Activated naive CD4-positive, alpha-beta T cell treated with anti-CD3 and anti-CD28 coated beads, Interleukin-2, amount 10 ng/mL, durations not matched to agents 7 days and 5 days (primary cell): ENCODE data around the gene EIF4E.
"Not testable (repeated sequence)": the region's sequence is repeated elsewhere in the genome, so short reads cannot be mapped to it uniquely, and the experiment has no call there.

Source experiments
- CTCF ChIA-PET: fragments of 350-600 bp; sonication (Branson Sonifier 250); formaldehyde crosslinking; loops from one replicate; lab custom pipeline; 2021; ENCODE audit warnings: antibody characterized with exemption; lab: Charles Lee
- DNase-seq: peaks from one replicate; pipeline ENCODE4 v3.0.0-alpha.2; 2020
- H3K27ac Mint-ChIP-seq: one replicate; pipeline ENCODE4 v1.8.0; 2021; ENCODE audit warnings: mild to moderate bottlenecking, moderate library complexity, mixed read lengths
- H3K27me3 Mint-ChIP-seq: one replicate; pipeline ENCODE4 v1.8.0; 2021; ENCODE audit warnings: mild to moderate bottlenecking, mixed read lengths
- H3K36me3 Mint-ChIP-seq: one replicate; pipeline ENCODE4 v1.8.0; 2021; ENCODE audit warnings: mixed read lengths
- H3K4me1 Mint-ChIP-seq: one replicate; pipeline ENCODE4 v1.8.0; 2021; ENCODE audit warnings: mixed read lengths
- H3K4me3 Mint-ChIP-seq: one replicate; pipeline ENCODE4 v1.8.0; 2021; ENCODE audit warnings: mild to moderate bottlenecking, moderate library complexity, mixed read lengths
- H3K9me3 Mint-ChIP-seq: one replicate; pipeline ENCODE4 v1.8.0; 2021; ENCODE audit warnings: mixed read lengths

Gene EIF4E

DNA sequence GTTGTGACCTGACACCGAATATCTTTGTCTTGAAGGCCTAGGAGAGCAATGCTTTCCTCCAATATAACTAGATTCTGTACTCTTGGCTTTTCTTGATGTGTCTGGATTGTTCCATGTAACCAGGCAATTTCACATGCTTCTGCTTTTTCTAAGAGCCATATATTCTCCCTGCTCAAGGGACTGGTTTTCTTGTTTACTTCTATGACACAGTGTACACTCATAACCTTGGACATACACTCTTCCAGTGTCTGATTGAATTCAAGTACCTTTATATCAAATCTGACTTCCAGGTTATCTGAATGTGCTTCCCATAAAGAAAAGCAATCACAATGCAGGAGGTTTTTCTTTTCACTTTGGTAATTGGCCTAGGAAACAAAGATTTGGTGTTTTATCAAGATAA, 17.4 kb upstream of the EIF4E start:
- Mint-ChIP-seq H3K4me1 (no peaks in the 10 kb centered on the region), H3K4me3 (no peak overlapping the region), H3K27ac (no peak overlapping the region), H3K36me3 (no peaks in the 10 kb centered on the region), H3K27me3 (peaks cover 5% of the 10 kb centered on the region), H3K9me3 (no peaks in the 10 kb centered on the region)
- CTCF ChIA-PET: no interaction called here
- no peak for DNase-seq

DNA sequence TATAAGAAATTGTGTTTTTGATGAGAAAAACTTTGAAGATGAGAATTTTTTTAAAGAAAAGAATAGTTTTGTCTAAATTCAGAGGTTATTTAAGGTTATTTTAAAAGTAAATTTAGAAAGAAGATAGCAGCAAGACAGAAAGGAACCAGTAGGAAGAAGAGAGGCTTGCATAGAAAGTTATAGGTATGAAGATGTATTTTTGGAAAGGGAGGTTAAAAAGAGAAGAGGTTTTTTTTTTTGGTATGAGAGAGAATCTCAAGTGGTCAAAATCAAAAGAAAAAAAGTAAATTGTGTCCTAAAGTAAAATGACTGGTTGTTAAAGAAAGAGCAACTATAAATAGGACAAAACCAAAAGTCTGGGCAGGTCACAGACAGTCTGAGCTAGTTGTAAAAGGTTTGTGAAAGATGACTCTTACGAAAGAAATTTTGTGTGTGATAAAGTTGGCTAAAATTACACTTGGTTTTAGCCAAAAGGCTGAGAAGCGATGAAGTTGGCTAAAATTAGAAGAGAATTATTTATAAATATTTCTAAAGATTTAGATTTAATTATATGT, 16.4 kb upstream of the EIF4E start:
- H3K9me3 Mint-ChIP-seq: no peaks in the 10 kb centered on the region
- H3K4me3 Mint-ChIP-seq: no peak overlapping the region
- peaks cover 5% of the 10 kb centered on the region for H3K27me3 Mint-ChIP-seq
- DNase-seq: no peak
- no peaks in the 10 kb centered on the region for H3K4me1 Mint-ChIP-seq
- CTCF ChIA-PET: interaction anchor here (0.6 kb wide), 1 partner anchor 42 kb away, joined by 3 read pairs; no protein-coding TSS in a partner anchor
- H3K36me3 Mint-ChIP-seq: no peaks in the 10 kb centered on the region
- no peak overlapping the region for H3K27ac Mint-ChIP-seq

DNA sequence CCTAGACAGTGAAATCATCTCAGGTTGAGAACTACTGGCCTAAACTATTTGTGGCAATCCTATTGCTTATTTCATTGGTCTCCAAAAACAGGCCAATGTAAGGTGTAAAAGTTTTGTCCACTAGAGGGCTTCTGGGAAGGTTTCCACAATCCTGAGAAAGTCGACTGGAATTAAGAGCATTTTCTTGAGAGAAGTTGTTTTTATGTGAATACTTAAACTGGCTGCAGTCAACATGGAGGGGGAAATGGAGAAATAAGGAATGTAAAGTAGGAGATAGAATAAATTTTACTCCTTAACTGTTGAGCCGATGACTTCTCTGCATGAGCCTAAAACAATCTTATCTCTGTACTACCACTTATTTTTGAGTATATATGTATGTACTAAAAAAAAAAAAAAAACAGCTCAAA, 11.0 kb upstream of the EIF4E start:
- H3K4me1 Mint-ChIP-seq: peaks cover 19% of the 10 kb centered on the region
- no peak for DNase-seq
- H3K36me3 Mint-ChIP-seq: no peaks in the 10 kb centered on the region
- H3K27me3 Mint-ChIP-seq: peaks cover 5% of the 10 kb centered on the region
- CTCF ChIA-PET: interaction anchor here (1.8 kb wide), 1 partner anchor 10 kb away, joined by 4 read pairs; no protein-coding TSS in a partner anchor
- H3K4me3 Mint-ChIP-seq: no peak overlapping the region
- H3K27ac Mint-ChIP-seq: no peak overlapping the region
- no peaks in the 10 kb centered on the region for H3K9me3 Mint-ChIP-seq

DNA sequence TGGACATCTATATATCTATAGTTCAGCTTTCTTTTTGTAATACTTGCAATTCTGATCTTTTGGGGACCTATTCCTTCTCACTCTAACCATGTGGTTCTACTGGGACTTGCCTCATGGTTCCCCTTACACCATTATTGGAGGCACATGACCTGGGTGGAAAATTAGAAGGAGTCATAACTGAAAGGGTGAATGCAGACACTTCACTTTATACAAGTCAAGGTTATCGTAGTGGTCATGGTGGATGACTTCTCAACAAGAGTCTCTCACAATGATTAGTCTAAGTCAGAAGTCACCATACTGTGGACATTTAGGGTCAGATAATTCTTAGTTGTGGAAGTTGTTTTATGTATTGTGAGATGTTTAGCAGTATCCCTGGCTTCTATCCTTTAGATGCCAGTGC, 10.5 kb upstream of the EIF4E start:
- no peaks in the 10 kb centered on the region for H3K9me3 Mint-ChIP-seq
- H3K27ac Mint-ChIP-seq: no peak overlapping the region
- H3K4me1 Mint-ChIP-seq: peaks cover 19% of the 10 kb centered on the region
- no peaks in the 10 kb centered on the region for H3K36me3 Mint-ChIP-seq
- peaks cover 5% of the 10 kb centered on the region for H3K27me3 Mint-ChIP-seq
- CTCF ChIA-PET: interaction anchor here (0.9 to 1.8 kb wide), 2 partner anchors 11 to 117 kb away, joined by 3 to 4 read pairs; no protein-coding TSS in a partner anchor
- no peak overlapping the region for H3K4me3 Mint-ChIP-seq
- no peak for DNase-seq

DNA sequence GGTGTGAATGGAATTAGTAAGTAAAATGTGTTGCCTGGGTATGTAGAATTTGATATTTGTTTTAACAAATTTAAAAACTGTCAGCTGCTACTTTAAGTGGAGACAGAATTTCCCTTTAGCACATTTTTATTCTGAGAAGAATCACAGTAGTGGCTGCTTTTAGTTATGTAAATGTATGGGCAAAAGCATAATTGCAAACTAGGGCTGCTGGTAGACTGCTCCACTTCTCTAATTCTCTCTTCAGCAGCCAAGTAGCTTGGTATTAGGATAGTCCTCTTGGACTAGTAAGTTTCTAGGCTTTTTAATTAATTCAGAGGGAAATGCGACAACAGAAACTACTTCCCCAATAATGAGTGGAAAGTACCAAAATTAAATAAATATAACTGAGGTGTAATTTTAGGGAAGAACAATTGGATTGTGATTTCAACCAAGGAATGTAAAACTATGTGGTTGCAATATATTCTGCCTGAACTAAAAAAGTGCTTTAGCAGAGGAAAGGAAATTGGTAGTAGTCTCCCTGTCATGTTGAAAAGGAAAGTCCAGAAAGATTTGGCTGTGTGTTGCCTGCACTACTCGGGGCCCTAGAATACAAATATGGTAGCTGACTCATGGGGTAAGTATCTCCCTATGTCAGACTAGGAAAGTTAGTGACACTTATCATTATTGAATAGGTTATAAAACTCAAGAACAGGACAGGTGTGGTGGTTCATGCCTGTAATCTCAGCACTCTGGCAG, 9.2 kb upstream of the EIF4E start:
- DNase-seq: no peak
- H3K27ac Mint-ChIP-seq: no peak overlapping the region
- no peak overlapping the region for H3K4me3 Mint-ChIP-seq
- CTCF ChIA-PET: interaction anchor here (1.1 kb wide), 1 partner anchor 10 kb away, joined by 3 read pairs; no protein-coding TSS in a partner anchor
- peaks cover 1% of the 10 kb centered on the region for H3K36me3 Mint-ChIP-seq
- H3K9me3 Mint-ChIP-seq: no peaks in the 10 kb centered on the region
- peaks cover 19% of the 10 kb centered on the region for H3K4me1 Mint-ChIP-seq
- H3K27me3 Mint-ChIP-seq: peaks cover 5% of the 10 kb centered on the region

DNA sequence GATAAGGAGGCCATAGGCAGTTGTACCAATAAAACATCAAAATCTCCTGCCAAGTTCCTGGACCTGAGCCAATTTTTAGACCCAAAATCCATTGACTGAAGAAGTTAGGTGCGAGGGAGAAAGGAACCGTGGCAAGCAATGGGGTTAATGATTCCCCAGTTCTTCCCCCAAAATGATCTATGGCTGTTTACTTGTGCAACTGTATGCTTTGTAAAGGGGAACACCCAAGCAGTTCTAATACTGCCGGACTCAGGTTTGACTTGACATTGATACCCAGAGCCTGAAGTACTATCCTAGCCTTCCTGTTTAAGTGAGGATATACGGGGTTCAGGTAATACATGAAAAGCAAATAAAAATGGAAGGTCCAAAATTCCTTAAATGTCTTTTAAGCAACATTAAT, 6.7 kb upstream of the EIF4E start:
- CTCF ChIA-PET: no interaction called here
- peaks cover 6% of the 10 kb centered on the region for H3K36me3 Mint-ChIP-seq
- H3K4me1 Mint-ChIP-seq: peaks cover 32% of the 10 kb centered on the region
- DNase-seq: no peak
- H3K4me3 Mint-ChIP-seq: no peak overlapping the region
- peaks cover 2% of the 10 kb centered on the region for H3K9me3 Mint-ChIP-seq
- no peaks in the 10 kb centered on the region for H3K27me3 Mint-ChIP-seq
- no peak overlapping the region for H3K27ac Mint-ChIP-seq

DNA sequence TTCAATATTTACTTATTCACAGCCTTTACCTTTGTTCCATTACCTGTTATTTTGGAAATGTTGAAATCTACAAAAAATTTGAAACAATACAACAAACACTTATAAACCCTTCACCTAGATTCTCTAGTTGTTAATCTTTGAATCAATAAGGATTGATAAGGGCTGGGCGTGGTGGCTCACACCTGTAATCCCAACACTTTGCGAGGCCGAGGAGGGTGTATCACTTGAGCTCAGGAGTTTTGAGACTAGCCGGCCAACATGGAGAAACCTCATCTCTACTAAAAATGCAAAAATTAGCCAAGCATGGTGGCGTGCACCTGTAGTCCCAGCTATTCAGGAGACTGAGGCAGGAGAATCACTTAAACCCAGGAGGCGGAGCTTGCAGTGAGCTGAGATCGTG, 5.9 kb upstream of the EIF4E start:
- CTCF ChIA-PET, DNase-seq: not testable (repeated sequence)

DNA sequence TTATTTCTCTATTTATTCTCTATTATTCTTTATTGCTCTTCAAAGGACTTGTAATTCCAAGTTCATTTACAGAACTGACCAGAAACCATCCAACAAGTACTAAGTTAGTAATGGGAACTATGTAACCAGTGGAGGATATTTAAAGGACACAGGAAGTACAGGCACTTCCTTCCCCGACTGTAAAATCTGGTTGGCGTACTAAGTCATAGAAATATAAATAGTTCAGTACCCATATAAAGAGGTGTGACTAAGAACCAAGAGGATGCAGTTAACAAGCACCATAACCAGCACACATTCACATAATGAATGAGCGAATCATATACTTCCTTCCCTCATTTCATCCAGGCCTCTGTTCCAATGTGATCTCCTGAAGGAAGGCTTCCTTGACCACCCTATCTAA, 3.6 kb upstream of the EIF4E start:
- Mint-ChIP-seq H3K27ac (no peak overlapping the region), H3K36me3 (peaks cover 8% of the 10 kb centered on the region), H3K27me3 (no peaks in the 10 kb centered on the region), H3K9me3 (peaks cover 2% of the 10 kb centered on the region), H3K4me3 (no peak overlapping the region), H3K4me1 (peaks cover 38% of the 10 kb centered on the region)
- CTCF ChIA-PET: interaction anchor here (0.6 kb wide), 1 partner anchor 22 kb away, joined by 4 read pairs; no protein-coding TSS in a partner anchor
- no peak for DNase-seq

More for the DNA sequence above, 5.9 kb upstream of the EIF4E start:
- not testable (repeated sequence) for H3K36me3 Mint-ChIP-seq, H3K27me3 Mint-ChIP-seq, H3K27ac Mint-ChIP-seq, H3K4me3 Mint-ChIP-seq, H3K9me3 Mint-ChIP-seq
- H3K4me1 Mint-ChIP-seq: peaks cover 40% of the 10 kb centered on the region

DNA sequence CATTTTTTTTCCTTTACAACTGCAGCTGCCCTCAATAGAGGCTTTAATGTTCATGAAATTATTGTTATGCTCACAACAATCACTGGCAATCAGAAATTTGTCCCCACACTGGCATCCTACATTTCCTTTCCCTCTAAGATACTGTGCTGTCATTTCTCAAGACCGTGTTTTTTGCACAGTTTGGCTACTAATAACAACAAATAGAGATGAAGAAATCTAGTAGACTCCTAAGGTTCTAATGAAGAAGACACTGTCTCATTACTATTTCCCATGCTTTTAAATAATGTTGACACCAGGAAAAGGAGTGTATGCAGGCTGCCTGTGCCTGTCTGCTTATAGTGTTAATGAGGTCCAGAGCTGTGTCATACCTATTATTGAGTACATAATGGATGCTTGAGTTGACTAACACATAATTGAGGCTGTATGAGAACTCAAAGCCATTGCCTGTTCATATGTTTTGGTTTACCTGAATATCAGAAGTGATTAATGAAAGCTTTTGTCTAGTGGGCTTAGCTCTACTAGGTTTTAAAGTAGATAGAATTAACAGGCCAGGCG, 1.5 kb upstream of the EIF4E start:
- DNase-seq: no peak
- Mint-ChIP-seq H3K4me1 (peaks cover 44% of the 10 kb centered on the region), H3K9me3 (peaks cover 2% of the 10 kb centered on the region), H3K36me3 (peaks cover 17% of the 10 kb centered on the region), H3K4me3 (peak overlapping the region; percentile 88), H3K27ac (peak overlapping the region; percentile 97), H3K27me3 (no peaks in the 10 kb centered on the region)
- CTCF ChIA-PET: interaction anchor here (3.6 kb wide), 1 partner anchor 65 kb away, joined by 15 read pairs; the partner anchor contains the start of gene METAP1

DNA sequence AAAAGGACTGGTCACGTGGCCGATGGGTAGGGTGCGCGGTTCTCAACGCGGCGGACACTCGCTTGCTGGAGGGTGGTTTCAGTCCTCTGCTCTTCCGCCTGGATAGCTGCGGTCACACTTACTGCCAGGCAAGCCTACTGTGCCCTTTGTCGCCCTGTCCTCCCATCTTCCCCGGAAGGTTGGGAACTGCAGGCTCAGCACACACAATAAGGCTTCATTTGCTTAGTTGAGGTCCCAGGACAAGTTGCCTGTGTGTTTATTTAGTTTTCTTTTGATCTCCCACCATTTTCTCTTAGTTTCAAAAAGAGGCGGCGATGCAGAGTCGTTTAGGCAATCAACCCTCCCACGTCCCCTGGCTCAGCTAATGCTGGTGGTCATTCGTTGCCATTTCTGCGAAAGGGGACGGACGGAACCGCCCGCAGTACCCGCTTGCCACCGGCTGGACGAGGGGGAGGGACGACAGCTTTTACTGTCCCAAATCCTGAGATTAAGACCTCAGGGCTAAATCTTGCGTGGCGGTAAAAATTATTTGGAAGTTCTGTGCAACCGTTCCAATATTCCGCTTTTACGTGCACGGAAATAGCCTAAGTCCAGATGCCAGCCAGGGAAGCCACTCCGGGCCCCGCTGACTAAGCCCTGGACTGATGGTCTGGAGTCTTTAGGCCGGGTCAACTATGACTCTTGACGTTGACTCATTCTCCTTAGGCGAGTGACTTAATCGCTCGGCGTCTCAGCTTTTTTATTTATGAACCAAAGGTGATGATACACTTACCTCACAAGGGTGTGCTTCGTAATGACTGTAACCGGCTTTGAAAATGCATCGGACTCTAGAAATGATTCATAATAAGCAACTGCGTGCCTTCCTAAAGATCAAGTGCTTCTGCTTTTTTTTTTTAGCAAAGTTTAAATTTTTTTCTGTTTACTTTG, 671 bp upstream of the EIF4E start:
- H3K9me3 Mint-ChIP-seq: peaks cover 2% of the 10 kb centered on the region
- peaks cover 20% of the 10 kb centered on the region for H3K36me3 Mint-ChIP-seq
- peak; percentile 54 for DNase-seq
- peak overlapping the region; percentile 88 for H3K4me3 Mint-ChIP-seq
- H3K27ac Mint-ChIP-seq: peak overlapping the region; percentile 97
- no peaks in the 10 kb centered on the region for H3K27me3 Mint-ChIP-seq
- CTCF ChIA-PET: interaction anchor here (0.5 to 3.6 kb wide), 5 partner anchors 60 to 462 kb away, joined by 3 to 15 read pairs (median 3); partner anchors contain the start of gene METAP1
- H3K4me1 Mint-ChIP-seq: peaks cover 46% of the 10 kb centered on the region

DNA sequence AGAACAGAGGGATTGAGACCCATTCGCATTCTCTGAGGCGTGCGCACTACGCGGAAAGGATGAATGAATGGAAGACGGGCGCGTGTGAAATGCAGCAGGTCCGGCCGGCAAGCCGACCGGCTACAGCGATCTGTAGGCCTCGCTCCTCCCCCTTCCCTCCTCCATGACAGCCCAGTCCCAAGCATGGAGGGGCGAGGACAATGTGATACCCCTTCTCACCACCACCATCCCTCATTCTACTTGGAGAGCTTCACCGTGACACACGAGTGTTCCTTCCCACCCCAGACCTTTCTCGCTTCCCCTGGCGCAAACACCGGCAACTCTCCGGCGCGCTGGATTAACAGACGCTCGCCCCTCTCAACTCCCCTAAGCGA, 815 bp downstream of the EIF4E start:
- Mint-ChIP-seq H3K27me3 (no peaks in the 10 kb centered on the region), H3K36me3 (peaks cover 22% of the 10 kb centered on the region), H3K9me3 (peaks cover 2% of the 10 kb centered on the region), H3K4me1 (peaks cover 46% of the 10 kb centered on the region), H3K27ac (peak overlapping the region; percentile 97), H3K4me3 (peak overlapping the region; percentile 88)
- peak; percentile 78 for DNase-seq
- CTCF ChIA-PET: interaction anchor here (0.8 to 3.6 kb wide), 3 partner anchors 10 to 67 kb away, joined by 3 to 15 read pairs (median 3); partner anchors contain the start of gene METAP1

DNA sequence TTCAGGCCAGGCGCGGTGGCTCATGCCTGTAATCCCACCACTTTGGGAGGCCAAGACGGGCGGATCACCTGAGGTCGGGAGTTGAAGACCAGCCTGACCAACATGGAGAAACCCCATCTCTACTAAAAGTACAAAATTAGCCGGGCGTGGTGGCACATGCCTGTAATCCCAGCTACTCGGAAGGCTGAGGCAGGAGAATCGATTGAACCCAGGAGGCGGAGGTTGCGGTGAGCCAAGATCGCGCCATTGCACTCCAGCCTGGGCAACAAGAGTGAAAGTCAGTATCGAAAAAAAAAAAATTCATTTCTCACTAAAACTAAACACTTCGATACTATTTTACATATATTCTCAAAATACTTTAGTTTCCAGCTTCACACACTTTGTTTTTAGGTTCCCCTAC, 2.7 kb downstream of the EIF4E start:
- H3K27ac Mint-ChIP-seq, H3K4me3 Mint-ChIP-seq, H3K27me3 Mint-ChIP-seq, DNase-seq, H3K9me3 Mint-ChIP-seq: not testable (repeated sequence)
- CTCF ChIA-PET: interaction anchor here (2.5 kb wide), 1 partner anchor 69 kb away, joined by 7 read pairs; the partner anchor contains the start of gene METAP1
- Mint-ChIP-seq H3K36me3 (peaks cover 23% of the 10 kb centered on the region), H3K4me1 (peaks cover 35% of the 10 kb centered on the region)

DNA sequence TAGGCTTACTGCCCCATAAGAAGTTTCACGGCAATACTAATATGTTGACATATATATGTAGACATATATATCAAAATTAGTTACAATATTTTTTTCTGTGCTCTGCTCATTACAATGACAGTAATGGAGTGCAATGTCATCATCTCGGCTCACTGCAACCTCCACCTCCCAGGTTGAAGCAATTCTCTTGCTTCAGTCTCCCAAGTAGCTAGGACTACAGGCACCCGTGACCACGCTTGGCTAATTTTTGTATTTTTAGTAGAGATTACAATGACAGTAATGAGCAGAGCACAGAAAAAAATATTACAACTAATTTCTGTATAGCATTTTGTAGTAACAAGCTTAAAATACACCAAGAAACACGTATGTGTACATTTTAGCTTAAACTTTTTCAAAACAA, 7.6 kb downstream of the EIF4E start:
- H3K4me3 Mint-ChIP-seq: no peak overlapping the region
- no peak overlapping the region for H3K27ac Mint-ChIP-seq
- DNase-seq: no peak
- no peaks in the 10 kb centered on the region for H3K9me3 Mint-ChIP-seq
- no peaks in the 10 kb centered on the region for H3K27me3 Mint-ChIP-seq
- peaks cover 33% of the 10 kb centered on the region for H3K36me3 Mint-ChIP-seq
- H3K4me1 Mint-ChIP-seq: peaks cover 24% of the 10 kb centered on the region
- CTCF ChIA-PET: no interaction called here
